Cortex of kidney (tissue), 1 donor: ENCODE data around the gene AKT1.

Source experiments
- DNase-seq: peaks from one replicate; lab custom pipeline; 2025; lab: John Stamatoyannopoulos, UW

The AKT1 gene

GRCh38 chr14:104786091-104786586, 9.4 kb downstream of the AKT1 start:
- no peak for DNase-seq

- DNase-seq: no peak
Measured at GRCh38 chr14:104785708-104786080, 9.9 kb downstream of the AKT1 start.

GRCh38 chr14:104784846-104785707, 10.5 kb downstream of the AKT1 start:
- no peak for DNase-seq

- DNase-seq: no peak
Measured at GRCh38 chr14:104784218-104784568, 11.4 kb downstream of the AKT1 start.

- no peak for DNase-seq
Measured at GRCh38 chr14:104783484-104784217, 11.9 kb downstream of the AKT1 start.

GRCh38 chr14:104782808-104783139, 12.8 kb downstream of the AKT1 start:
- DNase-seq: no peak

GRCh38 chr14:104782086-104782807, 13.3 kb downstream of the AKT1 start:
- no peak for DNase-seq

GRCh38 chr14:104781271-104782077, 14.1 kb downstream of the AKT1 start:
- DNase-seq: no peak

- DNase-seq: no peak
Measured at GRCh38 chr14:104780513-104781030, 15.0 kb downstream of the AKT1 start.

- no peak for DNase-seq
Measured at GRCh38 chr14:104779776-104780512, 15.6 kb downstream of the AKT1 start.

- no peak for DNase-seq
Measured at GRCh38 chr14:104778694-104779331, 16.7 kb downstream of the AKT1 start.

GRCh38 chr14:104777808-104778249, 17.7 kb downstream of the AKT1 start:
- no peak for DNase-seq

- no peak for DNase-seq
Measured at GRCh38 chr14:104776961-104777807, 18.4 kb downstream of the AKT1 start.

GRCh38 chr14:104776481-104776880, 19.1 kb downstream of the AKT1 start:
- DNase-seq: no peak

- DNase-seq: no peak
Measured at GRCh38 chr14:104775073-104775489, 20.5 kb downstream of the AKT1 start.

GRCh38 chr14:104774453-104775072, 21.0 kb downstream of the AKT1 start:
- DNase-seq: no peak

- no peak for DNase-seq
Measured at GRCh38 chr14:104773505-104774452, 21.8 kb downstream of the AKT1 start.
